ENCODE measurements around the gene GATC. TPM values are rescaled to one million over a fixed set of nuclear protein-coding genes. Genes with fewer than 3 reads are reported as not detected.

Gene GATC
- polyA plus RNA-seq, 4 donors = 13.8 to 33.6 (median 18.2) TPM

DNA sequence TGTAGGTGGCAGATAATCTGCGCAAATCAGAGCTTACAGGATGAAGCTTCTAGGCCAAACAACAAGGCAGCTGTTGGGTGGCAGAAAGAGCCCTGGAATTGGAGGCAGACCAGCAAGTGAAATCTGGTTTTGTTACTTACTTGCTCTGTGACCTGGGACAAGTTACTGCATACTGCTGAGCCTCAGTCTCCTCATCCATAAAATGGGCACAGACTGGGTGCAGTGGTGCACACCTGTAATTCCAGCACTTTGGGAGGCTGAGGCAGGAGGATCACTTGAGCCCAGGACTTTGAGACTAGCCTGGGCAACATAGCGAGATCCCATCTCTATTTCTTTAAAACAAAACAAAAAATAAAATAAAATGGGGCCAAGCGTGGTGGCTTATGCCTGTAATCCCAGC lies 39.7 kb upstream of the GATC start:
- DNase-seq (no peak), FAIRE-seq (no peak)
- Histone ChIP-seq H3K4me3 (ENCODE audit: low read depth in 1 of 3, low read length in 3 of 3) (no peak overlapping the region), H3K36me3 (ENCODE audit: control insufficient read depth in 3 of 3, insufficient read depth in 2 of 3, low read depth in 1 of 3, low read length in 3 of 3) (no peaks in the 10 kb centered on the region), H3K27me3 (ENCODE audit: control insufficient read depth in 3 of 3, insufficient read depth in 3 of 3, low read length in 3 of 3) (peaks cover 0 to 2% (median 0%) of the 10 kb centered on the region in 3 donors), H3K27ac (ENCODE audit: low read depth in 1 of 3, low read length in 2 of 3) (no peak overlapping the region), H3K9me3 (ENCODE audit: control insufficient read depth in 2 of 2, insufficient read depth in 1 of 2, low read depth in 1 of 2, low read length in 1 of 2) (no peaks in the 10 kb centered on the region), H3K4me1 (ENCODE audit: control insufficient read depth in 3 of 3, insufficient read depth in 2 of 3, low read depth in 1 of 3, low read length in 2 of 3) (no peaks in the 10 kb centered on the region)
- WGBS, 3 donors = 94 to 96% (median 94%) methylated on average over 3 of the region's 3 CpGs

DNA sequence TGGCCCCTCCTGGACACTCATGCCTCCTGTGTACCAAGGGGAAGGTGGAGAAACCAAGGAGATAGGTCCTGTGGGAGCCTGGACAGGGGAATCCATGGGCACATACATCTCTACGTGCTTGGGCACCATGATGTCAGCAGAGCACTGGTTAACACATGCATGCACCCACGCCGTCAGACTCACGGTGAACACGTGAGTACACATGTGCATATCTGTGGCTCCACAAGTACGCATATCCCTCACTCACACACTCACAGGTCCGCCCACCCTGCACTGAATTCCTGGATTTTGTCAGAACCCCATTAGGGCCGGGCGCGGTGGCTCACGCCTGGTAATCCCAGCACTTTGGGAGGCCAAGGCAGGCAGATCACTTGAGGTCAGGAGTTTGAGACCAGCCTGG lies 37.5 kb upstream of the GATC start:
- Histone ChIP-seq H3K36me3 (ENCODE audit: control insufficient read depth in 3 of 3, insufficient read depth in 2 of 3, low read depth in 1 of 3, low read length in 3 of 3) (no peaks in the 10 kb centered on the region), H3K27ac (ENCODE audit: low read depth in 1 of 3, low read length in 2 of 3) (no peak overlapping the region), H3K9me3 (ENCODE audit: control insufficient read depth in 2 of 2, insufficient read depth in 1 of 2, low read depth in 1 of 2, low read length in 1 of 2) (no peaks in the 10 kb centered on the region), H3K27me3 (ENCODE audit: control insufficient read depth in 3 of 3, insufficient read depth in 3 of 3, low read length in 3 of 3) (no peaks in the 10 kb centered on the region), H3K4me3 (ENCODE audit: low read depth in 1 of 3, low read length in 3 of 3) (no peak overlapping the region), H3K4me1 (ENCODE audit: control insufficient read depth in 3 of 3, insufficient read depth in 2 of 3, low read depth in 1 of 3, low read length in 2 of 3) (peaks cover 0 to 6% (median 0%) of the 10 kb centered on the region in 3 donors)
- FAIRE-seq = no peak
- WGBS, 3 donors = 94 to 98% (median 96%) methylated on average over 11 of the region's 11 CpGs
- no peak for DNase-seq

DNA sequence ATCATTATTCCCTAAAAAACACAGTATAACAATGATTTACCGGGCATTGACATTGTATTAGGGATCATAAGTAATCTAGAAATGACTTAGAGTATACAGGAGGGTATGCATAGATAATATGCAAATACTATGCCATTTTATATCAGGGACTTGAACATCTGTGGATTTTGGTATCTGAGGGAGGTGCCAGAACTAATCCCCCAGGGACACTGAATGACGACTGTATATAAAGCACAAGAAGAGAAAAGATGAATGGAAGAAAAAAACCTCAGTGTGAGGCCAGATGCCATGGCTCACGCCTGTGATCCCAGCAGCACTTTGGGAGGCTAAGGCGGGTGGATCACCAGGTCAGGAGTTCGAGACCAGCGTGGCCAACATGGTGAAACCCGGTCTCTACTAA lies 33.8 kb upstream of the GATC start:
- no peaks in the 10 kb centered on the region for H3K27me3 ChIP-seq (ENCODE audit: control insufficient read depth in 3 of 3, insufficient read depth in 3 of 3, low read length in 3 of 3)
- no peak overlapping the region for H3K27ac ChIP-seq (ENCODE audit: low read depth in 1 of 3, low read length in 2 of 3)
- FAIRE-seq (no peak), DNase-seq (no peak)
- 83 to 87% (median 86%) methylated on average over 7 of the region's 7 CpGs for WGBS, 3 donors
- H3K9me3 ChIP-seq (ENCODE audit: control insufficient read depth in 2 of 2, insufficient read depth in 1 of 2, low read depth in 1 of 2, low read length in 1 of 2) = no peaks in the 10 kb centered on the region
- no peaks in the 10 kb centered on the region for H3K36me3 ChIP-seq (ENCODE audit: control insufficient read depth in 3 of 3, insufficient read depth in 2 of 3, low read depth in 1 of 3, low read length in 3 of 3)
- H3K4me1 ChIP-seq (ENCODE audit: control insufficient read depth in 3 of 3, insufficient read depth in 2 of 3, low read depth in 1 of 3, low read length in 2 of 3) = peaks cover 0 to 12% (median 0%) of the 10 kb centered on the region in 3 donors
- H3K4me3 ChIP-seq (ENCODE audit: low read depth in 1 of 3, low read length in 3 of 3) = no peak overlapping the region

DNA sequence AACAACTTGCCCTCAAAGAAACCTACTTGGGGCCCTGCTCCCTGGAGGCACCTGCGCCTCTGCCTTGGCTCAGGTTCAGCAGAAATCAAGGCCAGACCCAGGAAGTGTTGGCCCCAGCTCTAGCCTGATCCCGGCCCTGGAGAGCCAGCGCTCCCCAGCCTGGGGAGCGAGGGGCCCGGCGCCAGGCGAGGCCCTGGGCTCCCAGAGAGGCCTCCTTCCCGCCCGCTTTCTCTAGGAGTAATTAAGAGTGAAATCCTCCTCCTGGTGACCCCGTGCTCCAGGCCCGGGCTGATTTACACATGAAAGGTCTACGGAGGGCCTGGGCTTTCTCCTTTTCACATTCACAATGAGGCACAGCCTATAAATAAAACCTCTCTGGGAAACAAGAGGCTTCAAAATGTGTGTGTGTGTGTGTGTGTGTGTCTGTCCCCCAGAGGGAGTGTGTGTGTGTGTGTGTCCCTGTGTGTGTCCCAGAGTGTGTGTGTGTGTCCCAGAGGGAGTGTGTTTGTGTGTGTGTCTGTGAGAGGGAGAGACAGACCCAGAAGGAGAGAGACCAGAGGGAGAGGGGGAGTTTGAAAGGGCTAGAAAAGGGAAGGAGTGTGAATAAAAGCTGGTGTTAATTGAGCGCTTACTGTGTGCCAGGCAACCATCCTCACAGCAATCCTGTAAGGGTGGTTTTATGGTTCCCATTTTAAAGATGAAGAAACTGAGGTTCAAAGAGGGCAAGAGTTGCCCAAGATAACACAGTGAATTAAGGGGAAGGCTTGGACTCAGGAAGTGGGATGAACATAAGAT lies 32.1 kb upstream of the GATC start:
- no peaks in the 10 kb centered on the region for H3K9me3 ChIP-seq (ENCODE audit: control insufficient read depth in 2 of 2, insufficient read depth in 1 of 2, low read depth in 1 of 2, low read length in 1 of 2)
- no peaks in the 10 kb centered on the region for H3K27me3 ChIP-seq (ENCODE audit: control insufficient read depth in 3 of 3, insufficient read depth in 3 of 3, low read length in 3 of 3)
- DNase-seq = peak; percentile 60 to 71
- H3K4me1 ChIP-seq (ENCODE audit: control insufficient read depth in 3 of 3, insufficient read depth in 2 of 3, low read depth in 1 of 3, low read length in 2 of 3) = peaks cover 0 to 12% (median 0%) of the 10 kb centered on the region in 3 donors
- peak overlapping the region in 2 of 3 donors; percentile 27 to 29 for H3K27ac ChIP-seq (ENCODE audit: low read depth in 1 of 3, low read length in 2 of 3)
- no peak overlapping the region for H3K4me3 ChIP-seq (ENCODE audit: low read depth in 1 of 3, low read length in 3 of 3)
- no peak for FAIRE-seq
- H3K36me3 ChIP-seq (ENCODE audit: control insufficient read depth in 3 of 3, insufficient read depth in 2 of 3, low read depth in 1 of 3, low read length in 3 of 3) = no peaks in the 10 kb centered on the region
- 17 to 42% (median 26%) methylated on average over 13 of the region's 13 CpGs for WGBS, 3 donors

DNA sequence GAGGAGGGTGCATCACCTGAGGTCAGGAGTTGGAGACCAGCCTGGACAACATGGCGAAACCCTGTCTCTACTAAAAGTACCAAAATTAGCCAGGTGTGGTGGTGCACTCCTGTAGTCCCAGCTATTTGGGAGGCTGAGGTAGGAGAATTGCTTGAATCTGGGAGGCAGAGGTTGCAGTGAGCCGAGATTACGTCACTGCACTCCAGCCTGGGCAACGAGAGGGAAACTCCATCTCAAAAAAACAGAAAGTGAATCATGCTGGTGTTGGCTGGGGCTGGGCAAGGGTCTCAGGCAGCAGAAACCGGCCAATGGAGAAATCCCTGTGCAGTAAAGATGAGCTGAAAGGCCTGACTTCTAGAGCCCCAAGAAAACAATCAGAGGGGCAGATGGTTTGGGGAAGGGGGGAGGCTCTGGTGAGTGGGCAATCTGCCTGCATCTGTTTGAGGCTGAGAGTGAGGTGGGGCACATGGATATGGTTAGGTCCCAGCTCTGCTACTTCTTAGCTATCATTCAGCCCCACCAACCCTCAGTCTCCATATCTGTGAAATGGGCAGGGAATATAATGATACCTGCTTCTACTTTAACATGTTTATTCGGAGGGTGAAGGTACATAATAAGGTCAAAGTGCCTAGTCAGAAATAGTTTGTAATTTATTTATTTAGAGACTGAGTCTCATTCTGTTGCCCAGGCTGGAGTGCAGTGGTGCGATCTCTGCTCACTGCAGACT lies 29.6 kb upstream of the GATC start:
- H3K36me3 ChIP-seq (ENCODE audit: control insufficient read depth in 3 of 3, insufficient read depth in 2 of 3, low read depth in 1 of 3, low read length in 3 of 3) = no peaks in the 10 kb centered on the region
- 74 to 79% (median 76%) methylated on average over 7 of the region's 7 CpGs for WGBS, 3 donors
- FAIRE-seq (no peak), DNase-seq (no peak)
- H3K27ac ChIP-seq (ENCODE audit: low read depth in 1 of 3, low read length in 2 of 3) = no peak overlapping the region
- H3K9me3 ChIP-seq (ENCODE audit: control insufficient read depth in 2 of 2, insufficient read depth in 1 of 2, low read depth in 1 of 2, low read length in 1 of 2) = no peaks in the 10 kb centered on the region
- H3K4me1 ChIP-seq (ENCODE audit: control insufficient read depth in 3 of 3, insufficient read depth in 2 of 3, low read depth in 1 of 3, low read length in 2 of 3) = peaks cover 0 to 12% (median 0%) of the 10 kb centered on the region in 3 donors
- no peaks in the 10 kb centered on the region for H3K27me3 ChIP-seq (ENCODE audit: control insufficient read depth in 3 of 3, insufficient read depth in 3 of 3, low read length in 3 of 3)
- H3K4me3 ChIP-seq (ENCODE audit: low read depth in 1 of 3, low read length in 3 of 3) = no peak overlapping the region

DNA sequence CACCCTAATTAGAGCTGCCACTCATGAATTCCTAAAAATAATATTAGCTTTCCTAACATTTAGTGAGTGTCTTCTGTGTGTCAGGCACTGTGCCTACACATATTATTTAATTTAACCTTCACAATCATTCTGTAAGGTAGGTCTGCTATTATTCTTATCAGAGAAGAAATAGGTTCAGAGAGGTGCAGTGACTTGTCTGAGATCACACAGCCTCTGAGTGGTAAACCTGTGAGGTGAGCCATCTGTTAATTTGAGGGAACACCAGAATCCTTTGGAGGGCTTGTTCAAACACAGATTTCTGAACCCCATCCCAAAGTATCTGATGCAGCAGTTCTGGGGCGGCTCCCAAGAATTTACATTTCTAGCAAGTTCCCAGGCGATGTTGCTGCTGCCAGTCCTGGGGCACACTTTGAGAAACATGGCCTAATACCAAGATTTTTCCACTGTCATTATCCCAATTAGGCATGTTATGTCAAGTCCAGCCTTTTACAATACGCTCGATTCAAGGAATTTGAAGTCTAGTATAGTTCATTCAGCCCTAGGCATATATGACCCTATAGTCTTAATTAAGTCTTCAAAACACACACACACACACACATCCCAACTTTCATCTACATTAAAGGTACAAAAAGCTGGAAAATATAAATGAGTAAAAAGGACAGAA lies 28.2 kb upstream of the GATC start:
- WGBS, 3 donors = 89 to 90% (median 89%) methylated on average over 4 of the region's 4 CpGs
- Histone ChIP-seq H3K27ac (ENCODE audit: low read depth in 1 of 3, low read length in 2 of 3) (no peak overlapping the region), H3K36me3 (ENCODE audit: control insufficient read depth in 3 of 3, insufficient read depth in 2 of 3, low read depth in 1 of 3, low read length in 3 of 3) (no peaks in the 10 kb centered on the region), H3K4me1 (ENCODE audit: control insufficient read depth in 3 of 3, insufficient read depth in 2 of 3, low read depth in 1 of 3, low read length in 2 of 3) (peaks cover 0 to 12% (median 0%) of the 10 kb centered on the region in 3 donors), H3K4me3 (ENCODE audit: low read depth in 1 of 3, low read length in 3 of 3) (no peak overlapping the region), H3K27me3 (ENCODE audit: control insufficient read depth in 3 of 3, insufficient read depth in 3 of 3, low read length in 3 of 3) (no peaks in the 10 kb centered on the region), H3K9me3 (ENCODE audit: control insufficient read depth in 2 of 2, insufficient read depth in 1 of 2, low read depth in 1 of 2, low read length in 1 of 2) (no peaks in the 10 kb centered on the region)
- no peak for FAIRE-seq
- DNase-seq = no peak

DNA sequence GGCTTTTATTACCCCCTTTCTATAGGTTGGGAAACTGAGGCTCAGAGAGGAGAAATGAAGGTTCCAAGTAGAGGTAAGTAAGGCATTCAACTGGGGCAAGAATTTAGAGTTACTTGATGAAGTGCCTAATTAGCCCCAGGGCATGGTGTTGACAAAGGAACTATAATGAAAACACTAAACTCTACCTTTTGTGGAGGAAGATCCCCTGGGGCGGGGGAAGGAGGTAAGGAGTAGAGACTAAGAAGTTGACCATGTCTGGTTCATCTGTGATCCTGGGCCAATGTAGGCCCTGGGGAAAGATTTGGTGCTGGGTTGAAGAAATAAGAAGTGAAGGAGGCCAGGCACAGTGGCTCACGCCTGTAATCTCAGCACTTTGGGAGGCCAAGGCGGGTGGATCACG lies 24.5 kb upstream of the GATC start:
- WGBS, 3 donors = 83 to 90% (median 89%) methylated on average over 4 of the region's 4 CpGs
- FAIRE-seq = no peak
- H3K9me3 ChIP-seq (ENCODE audit: control insufficient read depth in 2 of 2, insufficient read depth in 1 of 2, low read depth in 1 of 2, low read length in 1 of 2) = no peaks in the 10 kb centered on the region

DNA sequence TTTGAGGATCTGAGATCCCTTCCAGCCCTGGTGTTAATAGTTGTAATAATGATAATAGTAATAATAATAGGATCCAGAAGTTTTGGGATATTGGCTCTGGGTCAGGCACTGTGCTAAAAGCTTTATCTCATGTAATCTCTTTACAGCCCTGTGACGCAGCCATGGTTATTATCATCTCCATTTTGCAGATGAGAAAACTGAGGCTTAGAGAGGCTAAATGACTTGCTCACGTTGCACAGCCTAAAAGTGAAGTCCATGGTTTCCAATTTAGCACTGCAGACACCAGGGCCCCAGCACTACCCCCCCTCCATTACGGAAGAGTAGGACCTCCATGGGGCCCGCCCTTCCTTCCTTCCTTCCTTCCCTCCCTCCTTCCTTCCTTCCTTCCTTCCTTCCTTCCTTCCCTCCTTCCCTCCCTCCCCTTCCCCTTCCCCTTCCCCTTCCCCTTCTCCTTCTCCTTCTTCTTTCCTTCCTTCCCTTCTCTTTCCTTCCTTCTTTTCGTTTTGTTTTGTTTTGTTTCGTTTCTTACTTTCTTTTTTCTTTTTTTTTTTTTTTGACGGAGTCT lies 23.3 kb upstream of the GATC start:
- Histone ChIP-seq H3K27me3 (ENCODE audit: control insufficient read depth in 3 of 3, insufficient read depth in 3 of 3, low read length in 3 of 3) (no peaks in the 10 kb centered on the region), H3K27ac (ENCODE audit: low read depth in 1 of 3, low read length in 2 of 3) (no peak overlapping the region), H3K4me3 (ENCODE audit: low read depth in 1 of 3, low read length in 3 of 3) (no peak overlapping the region), H3K4me1 (ENCODE audit: control insufficient read depth in 3 of 3, insufficient read depth in 2 of 3, low read depth in 1 of 3, low read length in 2 of 3) (no peaks in the 10 kb centered on the region), H3K9me3 (ENCODE audit: control insufficient read depth in 2 of 2, insufficient read depth in 1 of 2, low read depth in 1 of 2, low read length in 1 of 2) (no peaks in the 10 kb centered on the region), H3K36me3 (ENCODE audit: control insufficient read depth in 3 of 3, insufficient read depth in 2 of 3, low read depth in 1 of 3, low read length in 3 of 3) (no peaks in the 10 kb centered on the region)
- 48 to 74% (median 63%) methylated on average over 6 to 7 of the region's 7 CpGs for WGBS, 3 donors
- no peak for DNase-seq
- FAIRE-seq = no peak

More for the DNA sequence above, 24.5 kb upstream of the GATC start:
- Histone ChIP-seq H3K36me3 (ENCODE audit: control insufficient read depth in 3 of 3, insufficient read depth in 2 of 3, low read depth in 1 of 3, low read length in 3 of 3) (no peaks in the 10 kb centered on the region), H3K27ac (ENCODE audit: low read depth in 1 of 3, low read length in 2 of 3) (no peak overlapping the region), H3K4me3 (ENCODE audit: low read depth in 1 of 3, low read length in 3 of 3) (no peak overlapping the region), H3K4me1 (ENCODE audit: control insufficient read depth in 3 of 3, insufficient read depth in 2 of 3, low read depth in 1 of 3, low read length in 2 of 3) (no peaks in the 10 kb centered on the region), H3K27me3 (ENCODE audit: control insufficient read depth in 3 of 3, insufficient read depth in 3 of 3, low read length in 3 of 3) (no peaks in the 10 kb centered on the region)
- DNase-seq = no peak
